GM20000 (cell line): ENCODE results near the gene CAMTA1.

Experiments used
- DNase-seq: peaks from one replicate; pipeline ENCODE4 v3.0.0; 2012; ENCODE audit warnings: low spot score
- CTCF ChIP-seq: IDR thresholded peaks from 2 replicates; pipeline ENCODE4 v1.5.1; 2012; ENCODE audit warnings: mild to moderate bottlenecking, control low read depth; ENCODE audit errors: extremely low read depth, missing control alignments

Gene CAMTA1

GRCh38 chr1:7108251-7108650 is 323.0 kb downstream of the CAMTA1 start:
- no peak for TF ChIP-seq CTCF
- DNase-seq: no peak

- no peak for TF ChIP-seq CTCF
- no peak for DNase-seq
Measured at GRCh38 chr1:7109901-7110300, 324.6 kb downstream of the CAMTA1 start.

GRCh38 chr1:7110321-7110720 is 325.1 kb downstream of the CAMTA1 start:
- no peak for TF ChIP-seq CTCF
- DNase-seq: no peak

DNA sequence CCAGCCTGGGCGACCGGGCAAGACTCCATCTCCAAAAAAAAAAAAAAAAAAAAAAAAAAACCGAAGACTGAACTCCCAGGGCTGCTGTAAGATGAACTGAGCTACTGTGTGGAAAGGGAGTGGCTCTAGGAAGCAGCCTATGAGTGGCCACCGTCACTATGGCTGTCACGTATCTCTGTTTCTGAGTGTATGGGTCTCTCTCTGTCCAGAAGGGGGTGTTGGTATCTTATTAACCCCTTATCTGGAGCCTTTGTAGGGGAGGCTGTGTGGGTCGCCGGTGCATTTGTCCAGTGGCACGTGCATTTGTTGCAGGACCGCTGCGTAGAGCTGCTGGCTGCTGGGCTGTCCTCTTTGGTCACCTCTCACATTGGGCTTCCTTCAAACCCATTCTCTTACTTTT is 326.6 kb downstream of the CAMTA1 start:
- no peak for TF ChIP-seq CTCF
- no peak for DNase-seq

GRCh38 chr1:7113136-7113535 is 327.9 kb downstream of the CAMTA1 start:
- DNase-seq: no peak
- no peak for TF ChIP-seq CTCF

- DNase-seq: no peak
- no peak for TF ChIP-seq CTCF
Measured at GRCh38 chr1:7113822-7114221, 328.6 kb downstream of the CAMTA1 start.

DNA sequence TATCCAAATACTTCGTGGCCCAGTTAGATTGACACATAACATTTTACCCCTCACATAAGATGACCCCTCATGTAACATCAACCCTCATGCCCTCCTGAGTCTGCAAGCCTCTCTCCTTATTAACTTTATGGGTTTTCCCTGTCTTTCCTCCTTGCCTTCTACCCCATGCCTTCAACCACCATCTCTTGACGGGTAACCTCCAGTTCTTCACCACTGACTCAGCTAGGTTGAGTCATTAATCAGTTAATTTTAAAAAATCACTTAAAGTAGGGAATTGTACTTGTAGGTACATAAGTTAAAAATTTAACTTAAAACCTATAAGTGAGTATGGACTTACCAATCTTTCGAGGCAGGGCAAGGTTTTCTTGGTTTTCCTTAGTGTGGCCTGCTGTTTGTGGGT is 330.7 kb downstream of the CAMTA1 start:
- no peak for TF ChIP-seq CTCF
- no peak for DNase-seq
